NCI-H82 treated with DMSO at 0.1 percent for 48 hours (cell line): ENCODE measurements around the gene CRADD.

ENCODE experiments used
- DNase-seq: peaks from one replicate; lab custom pipeline; 2025; ENCODE audit not compliant: unreplicated experiment; lab: John Stamatoyannopoulos, UW

Gene CRADD

DNA sequence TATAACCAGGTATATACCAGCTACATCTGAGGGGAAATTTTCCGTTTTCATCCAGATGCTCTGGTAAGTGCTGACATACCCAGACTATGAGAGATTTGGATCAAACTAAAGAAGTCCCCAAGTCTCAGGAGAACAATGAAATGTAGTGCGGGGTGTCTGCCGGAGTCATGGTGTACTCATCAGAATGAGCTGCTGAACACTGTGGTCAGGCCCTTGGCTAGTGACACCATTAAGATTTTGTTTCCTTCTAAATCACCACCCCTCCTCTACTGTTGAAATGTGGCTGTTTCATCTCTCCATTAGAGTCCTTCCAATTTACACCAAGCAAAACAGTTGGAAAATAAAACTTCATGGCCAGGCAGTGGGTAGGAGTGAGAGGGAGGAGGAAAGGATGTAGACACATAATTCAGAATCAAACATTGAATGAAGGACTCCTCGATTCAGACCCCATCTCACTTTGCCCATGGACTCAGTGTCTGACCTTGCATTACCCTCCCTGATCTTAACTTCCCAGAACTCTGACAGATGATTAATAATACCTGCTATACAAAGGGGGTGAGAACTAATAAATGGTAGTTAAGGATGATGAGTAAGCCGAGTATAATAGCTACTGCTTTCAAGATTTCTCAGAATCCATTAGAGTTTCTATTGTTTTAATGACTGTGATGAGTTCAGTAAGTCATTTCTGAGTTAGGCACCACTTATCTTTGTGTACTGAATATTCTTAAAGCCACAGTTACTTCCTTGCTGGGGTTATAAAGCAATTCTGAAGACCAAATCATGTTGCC lies 127.4 kb downstream of the CRADD start:
- no peak for DNase-seq

DNA sequence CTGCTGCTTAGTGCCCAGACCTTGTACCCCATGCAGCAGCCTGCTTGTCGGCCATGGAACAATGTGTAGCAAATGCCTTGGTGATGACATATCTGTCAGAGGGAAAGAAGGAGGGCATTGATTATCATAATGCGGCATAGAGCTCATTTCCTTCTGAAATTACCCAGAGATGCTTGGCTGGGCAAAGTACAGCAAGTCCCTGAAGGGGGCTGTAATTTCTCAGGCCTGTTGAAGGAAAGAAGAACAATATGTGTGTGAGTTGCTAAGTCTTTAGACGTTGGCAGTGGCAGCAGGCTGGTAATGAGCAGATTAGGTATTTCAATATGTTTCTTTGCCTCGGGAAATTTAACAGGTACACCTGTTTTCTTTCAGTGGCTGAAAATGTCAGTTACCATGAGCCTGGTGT lies 128.6 kb downstream of the CRADD start:
- no peak for DNase-seq

DNA sequence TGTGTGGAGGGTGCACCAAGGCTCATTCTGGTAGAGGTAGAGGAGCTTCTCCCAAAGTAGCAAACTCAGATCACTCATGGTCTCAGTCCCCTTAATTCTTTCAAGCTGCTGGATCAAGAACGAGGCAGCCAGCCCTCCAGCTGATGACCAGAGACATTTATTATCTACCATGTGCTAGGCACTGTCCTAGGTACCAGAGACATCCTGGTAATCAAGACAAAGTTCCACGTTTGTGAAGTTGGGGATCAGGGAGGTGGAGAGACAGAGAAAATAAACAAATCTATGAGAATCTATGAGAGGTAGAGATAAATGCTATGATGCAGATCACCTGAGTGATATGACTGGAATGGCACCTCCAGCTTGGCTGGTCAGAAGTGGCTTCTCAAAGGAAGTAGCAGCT lies 130.2 kb downstream of the CRADD start:
- no peak for DNase-seq

DNA sequence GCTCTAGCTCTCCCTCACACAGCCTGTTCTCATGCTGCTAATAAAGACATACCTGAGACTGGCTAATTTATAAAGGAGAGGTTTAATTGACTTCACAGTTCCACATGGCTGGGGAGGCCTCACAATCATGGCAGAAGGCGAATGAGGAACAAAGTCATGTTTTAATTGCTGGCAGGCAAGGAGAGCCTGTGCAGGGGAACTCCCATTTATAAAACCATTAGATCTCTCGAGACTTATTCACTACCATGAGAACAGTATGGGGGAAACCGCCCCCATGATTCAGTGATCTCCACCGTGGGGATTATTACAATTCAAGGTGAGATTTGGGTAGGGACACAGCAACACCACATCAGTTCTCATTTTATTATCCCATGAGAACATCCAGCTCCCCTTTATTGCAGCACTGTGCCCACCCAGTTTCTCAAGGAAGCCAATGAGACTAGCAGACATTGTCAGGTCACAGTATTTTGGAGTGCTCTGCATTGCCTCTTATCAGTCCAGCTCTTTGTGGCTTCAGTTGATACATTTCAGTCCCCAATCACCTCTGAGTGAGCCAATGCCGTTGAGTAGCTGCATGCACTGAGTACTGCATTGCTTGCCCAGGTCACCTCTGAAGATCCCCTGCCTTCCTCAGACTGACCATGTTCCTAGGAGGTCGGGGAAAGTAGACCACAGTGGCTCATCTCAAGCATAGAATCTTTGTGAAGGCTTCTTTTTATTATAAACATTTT lies 131.2 kb downstream of the CRADD start:
- DNase-seq, result no peak

DNA sequence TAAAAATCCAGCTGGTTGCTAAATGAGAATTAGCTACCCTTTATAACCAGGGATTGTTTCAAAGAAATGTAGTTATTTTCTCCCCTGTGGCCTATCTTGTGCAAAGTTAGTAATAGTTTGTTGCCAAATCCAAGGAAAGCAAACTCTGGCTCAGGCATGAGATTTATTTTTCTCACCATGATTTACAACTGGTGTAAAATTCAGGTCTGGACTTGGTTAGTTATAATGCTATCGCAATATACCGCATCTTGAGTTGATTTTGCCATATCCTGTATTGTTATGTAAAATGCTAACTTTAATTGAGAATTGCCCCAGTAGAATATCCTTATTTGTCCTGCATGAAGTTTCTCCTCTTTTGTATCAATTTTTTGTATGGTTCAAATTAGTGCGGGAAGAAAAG lies 135.5 kb downstream of the CRADD start:
- no peak for DNase-seq

DNA sequence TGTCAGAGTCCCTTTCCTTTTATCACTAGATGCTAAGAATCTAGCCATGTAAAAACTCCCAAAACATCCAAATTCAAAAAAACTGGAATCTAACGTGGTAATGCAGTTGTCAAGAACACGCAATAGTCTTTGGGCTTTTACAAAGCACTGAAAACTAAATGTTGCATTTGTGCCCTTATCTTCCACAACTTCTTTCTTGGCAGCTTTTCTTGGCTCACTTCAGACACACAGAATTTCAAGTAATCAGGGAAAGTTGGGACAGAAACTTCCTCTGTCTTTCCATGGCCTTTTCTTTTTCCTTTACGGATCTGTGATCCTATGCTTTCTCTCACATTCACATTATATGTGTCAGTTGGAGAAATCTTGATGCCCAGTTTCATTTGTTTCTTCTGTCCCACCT lies 136.0 kb downstream of the CRADD start:
- no peak for DNase-seq

DNA sequence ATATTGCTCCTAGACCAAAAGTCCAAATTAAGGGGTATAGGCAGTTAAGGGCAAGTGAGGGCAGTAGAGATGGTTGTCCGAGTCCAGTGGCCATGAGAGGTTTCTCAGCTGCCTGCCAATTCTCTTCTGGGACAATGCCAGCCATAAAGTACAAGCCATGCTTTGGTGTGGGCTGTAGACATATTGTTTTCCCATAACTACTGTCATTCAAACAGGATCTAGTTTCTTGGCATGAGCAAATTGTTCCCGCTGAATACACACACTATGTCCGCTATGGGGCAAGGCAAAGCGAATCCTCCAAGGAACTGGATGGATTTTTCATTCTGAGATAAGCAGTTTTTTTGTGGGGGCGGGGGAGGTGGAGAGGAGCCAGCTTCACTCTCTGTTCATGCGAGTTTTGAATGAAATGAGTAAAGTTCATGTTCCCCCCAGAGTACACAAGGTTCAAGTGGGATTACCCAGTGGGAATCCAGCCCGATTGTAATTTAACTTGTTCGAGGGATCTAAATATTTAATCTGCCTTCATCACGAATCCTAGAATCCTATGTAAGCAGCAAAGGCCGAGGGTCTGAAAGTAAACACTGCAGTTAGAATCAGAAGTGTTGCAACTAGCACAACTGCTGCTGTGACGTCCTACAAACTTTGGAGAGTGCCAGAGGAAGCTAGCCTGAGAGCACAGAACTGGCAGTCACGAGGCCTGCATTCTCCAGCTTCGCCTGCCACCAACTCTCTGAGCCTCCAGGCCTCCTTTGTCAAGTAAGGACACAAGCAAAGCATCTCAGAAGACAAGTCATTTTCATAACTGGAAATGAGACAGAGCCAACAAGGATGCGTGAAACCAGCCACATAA lies 137.0 kb downstream of the CRADD start:
- DNase-seq, result no peak

DNA sequence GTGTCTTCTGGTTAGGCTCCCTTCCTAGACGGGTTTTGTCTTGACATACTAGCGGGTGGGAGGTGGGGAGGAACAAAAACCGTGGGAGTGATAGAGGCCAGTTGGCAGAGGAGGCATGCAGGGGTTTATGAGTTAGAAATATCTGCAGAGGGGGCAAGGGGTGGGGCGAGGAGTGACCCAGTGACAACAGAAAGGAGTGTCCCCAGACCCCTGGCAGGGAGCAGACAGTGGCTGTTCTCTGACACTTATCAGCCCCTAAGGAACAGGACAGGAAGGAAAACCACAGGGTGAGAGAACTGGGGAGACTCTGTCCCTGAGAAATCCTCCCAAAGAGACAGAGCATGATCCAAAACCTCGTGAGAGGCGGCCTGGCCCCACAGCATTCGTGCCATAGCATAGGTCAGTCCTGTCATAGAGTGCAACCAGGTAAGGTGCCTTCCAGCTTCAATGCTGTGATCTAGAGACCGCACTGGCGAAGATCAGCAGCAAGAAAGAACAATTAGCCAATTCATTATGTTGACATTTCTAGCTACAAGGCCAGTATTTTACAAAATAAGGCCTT lies 141.4 kb downstream of the CRADD start:
- no peak for DNase-seq

DNA sequence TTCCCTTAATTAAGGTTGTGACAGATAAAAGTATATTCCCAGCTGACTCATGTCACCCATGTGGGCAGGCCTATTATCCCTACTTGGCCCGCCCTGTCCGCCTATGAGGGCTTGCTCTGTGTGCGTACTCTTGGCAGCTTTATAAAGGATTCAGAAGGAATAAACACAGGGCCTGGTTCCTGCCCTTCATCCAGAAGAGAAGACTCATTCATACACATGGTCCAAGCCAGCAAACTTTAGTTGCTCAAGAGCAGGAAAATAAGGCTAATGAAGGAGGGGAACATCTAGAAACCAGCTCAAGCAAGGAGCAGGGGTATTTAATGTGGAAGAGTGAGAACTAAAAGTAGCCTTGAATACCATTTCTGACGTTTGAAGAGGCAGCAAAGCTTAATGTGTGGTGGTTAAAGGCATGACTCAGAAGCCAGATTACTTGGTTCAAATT lies 141.9 kb downstream of the CRADD start:
- DNase-seq, result no peak

DNA sequence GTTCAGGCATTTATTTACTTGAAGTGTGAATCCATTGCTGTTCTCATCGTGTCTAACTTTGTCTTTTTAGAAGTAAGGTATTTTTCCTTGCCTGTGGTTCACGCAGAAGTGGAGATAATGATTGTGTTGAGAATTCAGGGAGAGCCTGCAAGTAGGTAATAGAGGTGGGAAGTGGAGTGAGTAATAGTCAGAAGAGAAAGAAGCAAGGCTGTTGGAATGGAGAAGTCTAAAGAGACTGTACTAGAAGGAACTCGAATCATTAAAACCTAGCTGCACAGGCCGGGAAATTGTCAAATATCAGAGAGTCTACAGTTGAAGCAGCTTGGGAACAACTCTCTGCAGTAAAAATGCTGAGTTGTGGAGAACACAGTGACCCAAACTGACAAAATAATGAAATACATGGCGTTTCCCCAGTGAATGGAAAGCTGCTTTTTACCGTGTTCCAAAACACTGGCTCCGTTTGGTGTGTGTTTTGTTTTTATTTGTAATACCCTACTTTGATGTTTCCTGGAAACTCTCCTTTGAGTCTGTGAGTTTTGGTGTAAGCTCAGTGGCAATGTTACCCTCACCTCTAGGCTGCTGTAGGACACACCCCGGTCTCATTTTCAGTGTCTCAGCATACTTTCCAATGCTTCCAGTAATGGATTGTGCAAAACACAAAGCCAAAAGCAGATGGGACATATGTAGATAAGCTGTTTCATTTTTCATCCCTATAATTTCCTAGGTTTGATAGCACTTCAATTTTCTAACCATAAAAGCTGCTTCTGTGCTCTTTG lies 146.6 kb downstream of the CRADD start:
- no peak for DNase-seq

DNA sequence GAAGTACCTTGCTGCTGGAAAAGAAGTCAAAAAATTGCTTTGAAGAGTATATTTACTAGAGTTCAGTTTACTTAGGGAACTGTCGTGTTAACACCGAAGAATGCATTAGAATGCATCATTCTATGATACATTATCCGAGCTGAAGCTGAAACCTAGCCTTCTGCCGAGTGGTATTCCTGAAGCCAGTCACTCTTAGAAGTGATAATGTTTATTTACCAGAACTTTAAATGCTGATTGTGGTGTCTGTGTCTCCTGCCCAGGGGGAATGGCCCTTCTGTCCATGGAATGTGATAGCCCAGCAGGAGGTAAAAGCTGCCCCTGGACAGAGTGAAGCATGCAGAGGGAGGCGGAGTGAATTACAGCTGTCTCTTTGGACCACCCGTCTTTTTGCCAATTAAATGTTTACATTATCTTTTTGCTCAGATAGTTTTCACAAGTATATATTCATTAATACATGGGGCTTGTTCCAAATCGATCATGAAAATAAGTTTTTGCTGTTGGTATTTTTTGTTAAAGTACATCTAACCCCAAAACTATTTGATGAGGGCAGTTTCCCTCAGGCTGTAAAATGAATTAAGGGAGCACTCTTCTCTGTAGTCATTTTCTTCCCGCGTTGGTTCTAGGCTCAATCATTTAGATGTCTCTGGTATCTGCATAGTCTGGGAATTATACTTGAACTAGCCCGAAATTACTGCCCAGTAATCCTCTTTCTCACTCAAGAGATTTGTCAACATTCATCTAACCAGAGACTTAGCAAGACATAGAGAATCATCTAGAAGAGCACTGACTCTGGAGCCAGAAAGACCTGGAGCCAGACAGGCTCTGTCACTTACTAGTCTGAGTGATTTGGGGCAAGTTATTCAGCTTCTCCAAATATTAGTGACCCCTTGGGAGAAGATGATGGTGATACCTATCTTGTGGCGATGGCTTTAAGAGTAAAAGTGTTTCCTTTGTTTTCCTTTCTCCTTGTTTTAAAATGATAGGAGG lies 147.6 kb downstream of the CRADD start:
- DNase-seq, result no peak

DNA sequence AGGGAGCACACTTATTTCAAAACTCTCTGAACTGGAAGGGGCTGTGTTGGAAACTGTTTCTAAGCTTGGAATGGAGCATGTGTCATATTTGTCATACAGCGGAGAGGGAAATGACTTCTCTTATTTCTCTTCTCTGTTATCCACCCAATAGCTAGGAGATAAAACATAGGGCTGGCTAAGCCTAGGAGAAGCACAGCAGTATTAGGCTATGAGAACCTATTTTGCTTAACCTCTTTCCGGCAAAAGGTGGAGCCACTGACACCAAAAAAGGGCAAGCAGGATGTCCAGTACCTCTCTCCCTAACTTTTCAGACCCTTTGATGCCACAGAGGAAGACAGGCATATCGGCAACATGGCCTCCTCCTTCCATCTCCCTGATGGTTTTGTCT lies 148.3 kb downstream of the CRADD start:
- DNase-seq, result no peak

DNA sequence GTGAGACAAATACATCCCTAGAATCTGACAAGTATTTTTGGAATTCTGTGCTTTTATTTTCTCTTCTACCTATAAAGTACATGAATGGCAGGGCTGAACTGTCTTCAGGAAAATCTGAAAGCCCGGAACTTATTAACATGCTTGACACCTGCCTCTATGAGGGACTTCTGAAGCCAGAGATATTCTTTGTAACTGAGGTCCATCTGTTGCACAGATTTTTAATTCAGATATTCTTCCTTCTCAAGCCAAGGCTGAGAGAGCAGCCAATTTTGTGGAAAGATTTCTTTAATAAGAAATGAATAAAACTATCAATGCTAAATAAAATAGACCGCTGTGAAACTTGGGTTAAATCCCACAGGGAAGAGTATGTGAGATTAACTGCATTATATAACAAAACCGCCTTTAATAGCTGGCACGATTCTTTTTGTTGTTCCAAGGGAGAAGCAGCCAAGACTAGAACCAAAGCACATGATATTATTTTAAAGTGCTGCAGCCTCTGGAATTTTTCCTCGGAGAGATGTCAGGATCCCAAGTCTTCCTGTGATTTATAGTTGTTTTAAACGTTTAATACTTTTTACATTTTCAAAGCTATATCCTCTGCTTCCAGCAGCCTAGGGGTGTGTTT lies 148.9 kb downstream of the CRADD start:
- no peak for DNase-seq

DNA sequence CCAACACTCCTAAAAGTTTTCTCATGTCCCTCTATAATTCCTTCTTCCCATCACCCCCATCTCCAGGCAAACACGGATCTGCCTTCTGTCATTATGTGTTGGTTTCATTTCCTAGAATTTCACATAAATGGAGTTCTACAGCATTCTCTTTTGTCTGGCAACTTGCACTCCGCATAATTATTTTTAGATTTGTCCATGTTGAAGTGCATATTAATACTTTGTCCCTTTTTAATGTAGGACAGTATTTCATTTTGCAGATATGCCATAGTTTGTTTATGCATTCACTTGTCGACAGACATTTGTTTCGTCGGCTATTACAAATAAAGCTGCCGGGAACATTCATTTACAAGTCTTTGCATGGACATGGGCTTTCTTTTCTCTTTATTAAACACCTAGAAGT lies 150.0 kb downstream of the CRADD start:
- DNase-seq, result no peak

DNA sequence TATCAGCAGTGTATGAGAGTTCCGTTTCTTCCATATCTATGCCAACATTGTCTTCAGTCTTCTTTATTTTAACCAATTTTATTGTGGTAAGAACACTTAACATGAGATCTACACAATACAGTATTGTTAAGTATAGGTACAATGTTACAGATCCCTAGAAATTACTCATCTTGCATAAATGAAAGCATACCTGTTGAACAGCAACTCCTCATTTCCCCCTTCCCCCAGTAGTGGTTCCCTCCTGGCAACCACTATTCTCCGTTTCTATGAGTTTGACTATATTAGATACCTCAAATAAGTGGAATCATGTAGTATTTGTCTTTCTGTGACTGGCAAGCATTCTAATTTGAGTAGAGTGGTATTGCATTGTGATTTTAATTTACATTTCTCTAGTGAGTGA lies 150.5 kb downstream of the CRADD start:
- no peak for DNase-seq

DNA sequence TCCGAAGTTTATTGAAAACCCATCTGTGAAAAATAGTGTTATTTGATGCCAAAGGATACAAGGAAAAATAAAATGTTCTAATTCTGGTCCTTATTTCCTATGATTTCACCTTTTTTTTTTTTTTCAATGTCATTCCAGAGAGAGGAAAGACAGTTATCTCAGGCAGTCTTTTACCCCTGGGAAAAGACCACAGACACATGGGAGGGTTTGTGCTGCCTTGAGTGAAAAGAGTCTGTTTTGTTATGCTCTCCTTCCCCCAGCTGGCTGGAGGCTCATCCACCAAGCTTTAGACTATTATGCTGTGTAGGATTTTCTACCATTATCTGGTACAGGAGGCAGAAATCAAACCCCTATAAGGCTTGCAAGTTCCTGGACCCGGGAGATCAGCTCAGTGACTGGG lies 151.8 kb downstream of the CRADD start:
- no peak for DNase-seq

DNA sequence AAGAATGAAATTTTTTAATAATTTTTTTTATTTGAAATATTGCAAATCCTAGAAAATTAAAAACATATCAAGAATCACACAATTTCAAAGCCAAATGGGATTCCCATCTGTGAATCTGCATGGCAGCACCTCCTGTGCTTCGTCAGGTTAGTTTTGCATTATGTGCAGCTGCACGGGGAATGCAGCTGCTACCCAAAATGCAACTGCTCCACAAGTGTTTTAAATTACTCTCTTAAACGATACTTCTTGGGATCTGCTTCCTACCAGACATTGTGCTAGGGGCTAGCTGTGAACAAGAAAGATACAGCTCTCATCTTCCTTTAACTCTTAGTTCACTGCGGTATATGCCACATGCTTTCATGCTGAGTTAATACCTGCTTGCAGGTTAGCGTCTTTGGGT lies 154.2 kb downstream of the CRADD start:
- DNase-seq, result no peak

DNA sequence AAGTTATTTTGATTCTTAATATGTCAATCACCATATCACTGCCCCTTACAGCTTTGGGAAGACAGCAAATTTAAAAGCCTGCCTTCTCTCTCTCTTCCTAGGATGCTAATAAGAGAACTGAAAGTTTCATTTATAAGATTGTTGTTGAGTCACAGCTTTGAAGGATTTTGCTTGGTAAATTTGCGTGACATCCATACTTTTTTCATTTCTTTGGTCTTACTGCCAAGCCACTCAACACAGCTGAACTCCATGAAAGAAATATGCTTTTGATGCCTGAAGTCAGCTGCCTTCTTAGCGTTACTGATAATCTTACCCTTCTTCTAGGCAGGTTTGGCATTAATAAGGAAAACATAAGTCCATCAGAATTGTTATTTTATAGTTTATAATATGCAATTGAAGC lies 155.0 kb downstream of the CRADD start:
- no peak for DNase-seq

DNA sequence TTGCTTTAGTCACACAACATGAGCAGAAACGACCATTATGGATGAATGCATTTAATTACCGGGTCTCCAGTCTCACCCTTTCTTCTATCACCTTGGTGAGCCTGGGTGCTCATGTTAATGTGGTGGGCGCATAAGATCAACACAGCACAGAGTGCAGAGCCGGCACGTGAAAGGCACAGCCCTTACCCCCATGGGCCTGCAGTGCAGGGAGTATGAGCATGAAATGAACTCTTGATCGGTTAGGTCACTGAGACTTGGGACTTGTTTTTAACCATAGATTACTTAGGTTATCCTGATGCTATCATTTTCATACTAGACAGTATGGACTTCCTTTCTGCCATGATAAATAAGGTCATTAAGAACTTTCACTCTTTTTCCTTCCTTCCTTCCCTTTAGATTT lies 156.8 kb downstream of the CRADD start:
- DNase-seq, result no peak
